SK-N-MC (cell line): ENCODE measurements around the gene SERPINA6.

ENCODE experiments used
- EZH2 ChIP-seq: fragments of 200-600 bp; sonication (generic); IDR thresholded peaks from one replicate; pipeline ENCODE4 v1.6.1; 2017; ENCODE audit warnings: antibody characterized with exemption
- POLR2AphosphoS5 ChIP-seq: IDR thresholded peaks from 2 replicates; pipeline ENCODE4 v1.6.1; 2012; ENCODE audit warnings: mild to moderate bottlenecking, low read depth, low read length, borderline replicate concordance

- no peak for TF ChIP-seq POLR2AphosphoS5
- no peak for TF ChIP-seq EZH2
Measured at GRCh38 chr14:94285158-94285557, 38.0 kb downstream of the SERPINA6 start.
